HFF-Myc (cell line): ENCODE measurements around the gene ARHGEF19.
"Not testable (repeated sequence)": the region's sequence is repeated elsewhere in the genome, so short reads cannot be mapped to it uniquely, and the experiment has no call there.

Experiments used
- DNase-seq: peaks from one replicate; pipeline ENCODE4 v3.0.0-alpha.2; 2011; ENCODE audit warnings: low read depth; ENCODE audit errors: extremely low read depth
- H3K4me3 ChIP-seq: replicated peaks from 2 replicates; pipeline ENCODE4 v1.5.1; 2011; ENCODE audit warnings: low read depth, mild to moderate bottlenecking, control low read depth, low read length
- TF ChIP-seq, protein P1 (sequence below): IDR thresholded peaks from 2 replicates; pipeline ENCODE4 v1.5.1; 2012; ENCODE audit warnings: mild to moderate bottlenecking, low read depth, low read length, control low read depth; ENCODE audit errors: missing control alignments

Gene ARHGEF19

DNA sequence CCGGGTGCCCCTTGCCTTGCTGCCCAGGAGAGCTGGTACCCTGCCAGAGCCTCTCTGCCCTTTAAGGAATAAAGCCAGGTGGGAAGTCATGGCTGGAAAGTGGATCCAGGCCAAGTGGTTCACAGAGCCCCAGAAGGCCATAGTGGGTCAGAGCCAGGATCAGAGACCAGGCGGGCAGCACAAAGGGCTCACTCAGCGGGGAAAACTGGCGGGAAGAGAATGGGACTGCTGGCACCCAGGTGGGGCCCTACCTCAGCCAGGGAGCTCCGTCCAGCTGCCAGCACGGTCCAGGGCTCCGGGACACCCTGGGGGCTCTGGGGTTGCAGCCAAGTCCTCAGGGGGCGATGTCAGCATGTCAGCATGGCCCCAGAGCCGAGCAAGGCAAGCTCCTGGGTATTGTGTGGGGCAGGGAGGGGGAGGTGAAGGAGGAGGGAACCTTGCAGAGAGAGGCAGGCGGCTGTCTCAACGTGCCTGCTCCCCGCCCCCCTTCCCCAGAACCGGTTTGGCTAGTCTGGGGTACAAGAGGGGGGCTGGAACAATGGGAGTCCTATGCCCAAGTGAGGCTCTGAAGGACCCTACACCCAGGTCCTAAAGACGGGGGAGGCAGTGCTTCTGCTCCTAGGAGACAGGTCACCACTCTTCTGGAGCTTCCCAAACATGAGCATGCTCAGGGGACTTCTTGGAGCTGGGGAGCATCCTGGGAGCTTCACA is at the start of gene ARHGEF19:
TSS of gene ARHGEF19 (minus strand) at position 402 of the 711 bp plus-strand sequence. CDS start 3,598 bp downstream, outside the sequence.
- TF ChIP-seq, protein P1, sequence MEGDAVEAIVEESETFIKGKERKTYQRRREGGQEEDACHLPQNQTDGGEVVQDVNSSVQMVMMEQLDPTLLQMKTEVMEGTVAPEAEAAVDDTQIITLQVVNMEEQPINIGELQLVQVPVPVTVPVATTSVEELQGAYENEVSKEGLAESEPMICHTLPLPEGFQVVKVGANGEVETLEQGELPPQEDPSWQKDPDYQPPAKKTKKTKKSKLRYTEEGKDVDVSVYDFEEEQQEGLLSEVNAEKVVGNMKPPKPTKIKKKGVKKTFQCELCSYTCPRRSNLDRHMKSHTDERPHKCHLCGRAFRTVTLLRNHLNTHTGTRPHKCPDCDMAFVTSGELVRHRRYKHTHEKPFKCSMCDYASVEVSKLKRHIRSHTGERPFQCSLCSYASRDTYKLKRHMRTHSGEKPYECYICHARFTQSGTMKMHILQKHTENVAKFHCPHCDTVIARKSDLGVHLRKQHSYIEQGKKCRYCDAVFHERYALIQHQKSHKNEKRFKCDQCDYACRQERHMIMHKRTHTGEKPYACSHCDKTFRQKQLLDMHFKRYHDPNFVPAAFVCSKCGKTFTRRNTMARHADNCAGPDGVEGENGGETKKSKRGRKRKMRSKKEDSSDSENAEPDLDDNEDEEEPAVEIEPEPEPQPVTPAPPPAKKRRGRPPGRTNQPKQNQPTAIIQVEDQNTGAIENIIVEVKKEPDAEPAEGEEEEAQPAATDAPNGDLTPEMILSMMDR = no peak
- H3K4me3 ChIP-seq = no peak within 1 kb of the TSS
- no peak for DNase-seq

DNA sequence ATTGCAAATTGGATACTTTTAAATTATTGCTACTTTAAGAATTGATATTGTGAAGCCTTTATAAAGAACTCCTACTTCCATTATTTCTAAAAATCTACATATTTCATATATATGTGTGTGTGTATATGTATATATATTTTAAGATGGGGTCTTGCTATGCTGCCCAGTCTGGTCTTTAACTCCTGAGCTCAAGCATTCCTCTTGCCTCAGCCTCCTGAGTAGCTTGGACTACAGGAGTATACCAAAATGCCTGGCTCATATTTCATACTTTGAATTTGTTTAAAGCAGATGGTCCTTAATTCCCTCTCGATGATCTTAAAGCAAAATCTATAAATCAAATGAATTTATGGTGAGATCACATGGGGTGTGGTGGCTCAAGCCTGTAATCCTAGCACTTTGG is 49.6 kb upstream of the ARHGEF19 start:
- no peak for DNase-seq
- TF ChIP-seq, protein P1 = no peak
- no peak overlapping the region for H3K4me3 ChIP-seq

DNA sequence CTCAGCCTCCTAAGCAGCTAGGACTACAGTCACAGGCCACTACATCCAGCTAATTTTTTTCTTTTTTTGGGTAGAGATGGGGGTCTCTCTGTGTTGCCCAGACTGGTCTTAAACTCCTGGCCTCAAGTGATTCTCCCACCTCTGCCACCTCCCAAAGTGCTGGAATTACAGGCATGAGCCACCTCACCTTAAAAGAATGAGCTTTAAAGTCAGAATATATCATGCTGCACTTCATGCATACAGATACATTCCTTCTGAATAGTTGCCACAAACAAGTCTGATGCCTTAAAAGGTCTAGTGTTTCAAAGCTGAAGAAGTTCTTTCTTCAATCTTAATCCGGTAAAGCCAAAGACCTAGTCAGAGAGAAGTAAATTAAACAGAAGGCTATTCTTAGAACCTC is 48.4 kb upstream of the ARHGEF19 start:
- no peak overlapping the region for H3K4me3 ChIP-seq
- TF ChIP-seq, protein P1 = no peak
- no peak for DNase-seq

DNA sequence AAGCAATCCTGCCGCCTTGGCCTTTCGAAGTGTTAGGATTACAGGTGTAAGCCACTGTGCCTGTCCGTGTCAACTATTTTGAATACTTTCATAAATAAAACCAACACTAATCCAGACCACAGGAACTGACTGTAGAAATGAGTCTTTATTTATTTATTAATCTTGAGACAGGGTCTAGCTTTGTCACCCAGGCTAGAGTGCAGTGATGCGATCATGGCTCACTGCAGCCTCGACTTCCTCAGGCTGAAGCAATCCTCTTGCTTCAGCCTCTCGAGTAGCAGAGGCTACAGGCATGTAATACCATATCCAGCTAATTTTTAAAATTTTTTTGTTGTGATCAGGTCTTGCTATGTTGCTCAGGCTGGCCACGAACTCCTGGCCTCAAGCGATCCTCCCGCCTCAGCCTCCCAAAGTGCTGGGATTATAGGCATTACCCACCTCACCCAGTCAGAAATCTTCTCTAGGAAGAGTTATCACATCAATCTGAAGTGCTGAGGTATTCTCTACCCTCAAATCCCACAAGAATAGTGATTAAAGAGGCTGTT is 46.2 kb upstream of the ARHGEF19 start:
- TF ChIP-seq, protein P1 = no peak
- no peak for DNase-seq
- no peak overlapping the region for H3K4me3 ChIP-seq

DNA sequence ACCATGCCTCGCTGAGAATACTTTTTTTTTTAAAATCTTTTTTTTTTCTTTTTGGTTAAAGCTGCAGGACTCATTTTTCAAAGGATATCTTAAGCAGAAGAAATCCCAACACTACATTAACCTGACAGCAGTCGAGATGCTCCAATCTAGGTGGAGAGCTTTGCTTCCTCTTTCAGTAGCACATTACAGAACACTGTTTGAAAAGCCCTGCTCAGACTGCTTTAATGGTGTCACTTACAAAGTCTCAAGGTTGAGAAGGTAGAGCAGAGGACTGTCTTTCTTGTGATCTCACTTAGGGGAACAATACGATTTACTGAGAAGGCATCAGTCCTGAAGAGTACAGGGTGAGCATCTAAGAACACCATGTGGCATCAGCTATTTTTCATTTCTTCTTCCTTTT is 45.5 kb upstream of the ARHGEF19 start:
- TF ChIP-seq, protein P1 = no peak
- no peak for DNase-seq
- H3K4me3 ChIP-seq = no peak overlapping the region

DNA sequence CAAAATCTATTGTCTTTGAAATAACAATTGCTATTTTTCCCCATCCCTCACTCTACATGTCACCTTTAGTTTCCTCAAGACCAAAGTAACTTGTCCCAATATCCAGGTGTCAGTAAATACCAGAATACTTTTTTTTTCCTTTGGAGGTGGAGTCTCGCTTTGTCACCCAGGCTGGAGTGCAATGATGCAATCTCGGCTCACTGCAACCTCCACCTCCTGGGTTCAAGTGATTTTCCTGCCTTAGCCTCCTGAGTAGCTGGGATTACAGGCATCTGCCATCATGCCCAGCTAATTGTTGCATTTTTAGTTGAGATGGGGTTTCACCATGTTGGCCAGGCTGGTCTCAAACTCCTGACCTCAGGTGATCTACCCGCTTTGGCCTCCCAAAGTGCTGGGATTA is 45.1 kb upstream of the ARHGEF19 start:
- H3K4me3 ChIP-seq, DNase-seq: not testable (repeated sequence)

DNA sequence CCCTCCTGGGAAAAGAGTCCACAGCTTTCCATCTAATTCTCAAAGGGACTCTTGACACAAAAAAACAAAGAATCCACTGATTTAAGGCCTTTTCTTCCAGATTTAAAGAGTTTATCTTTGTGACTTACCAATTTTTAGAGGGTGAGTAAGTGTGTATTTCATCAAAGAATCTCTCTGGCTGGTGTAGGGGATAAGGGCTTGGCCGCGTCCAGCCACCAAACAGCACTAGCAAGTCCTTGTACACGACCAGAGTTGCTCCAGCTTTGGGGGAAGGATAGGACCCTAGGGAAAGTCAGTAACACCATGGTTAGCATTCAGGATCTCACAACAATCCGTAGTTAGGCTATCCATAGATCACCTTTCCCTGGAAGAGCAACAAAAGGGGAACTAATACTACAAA is 44.0 kb upstream of the ARHGEF19 start:
- TF ChIP-seq, protein P1 = no peak
- no peak for DNase-seq

More for the DNA sequence above, 44.0 kb upstream of the ARHGEF19 start:
- no peak overlapping the region for H3K4me3 ChIP-seq
